HCT116 (cell line): Measurements from ENCODE around the gene TIMM10. TPM values are rescaled to one million over a fixed set of nuclear protein-coding genes. Genes with fewer than 3 reads are reported as not detected.

Experiments used
- ATAC-seq: fragments of 200-7000 bp; cut with Tn5 transposase; 2 replicates; pipeline ENCODE4 v1.9.1; 2020; ENCODE audit warnings: mild to moderate bottlenecking, moderate library complexity
- BruUV-seq: library from RNA; stranded (reverse); fragments of 400-500 nt; replicated peaks from 2 replicates; lab custom pipeline; 2021; lab: Mats Ljungman, UMichigan
- CTCF ChIA-PET: fragments of 300-600 bp; sonication (Branson Sonifier 250); formaldehyde crosslinking; loops from one replicate; lab custom pipeline; 2021; ENCODE audit warnings: antibody characterized with exemption; lab: Charles Lee
- POLR2A ChIA-PET: fragments of 300-600, 350-600 bp; sonication (Branson Sonifier 250); formaldehyde crosslinking; loops from one replicate; lab custom pipeline; 2021; ENCODE audit warnings: antibody characterized with exemption; lab: Charles Lee
- RAD21 ChIA-PET, 2 experiments: fragments of 300-600 bp; sonication (Branson Sonifier 250); formaldehyde crosslinking; loops; one replicate each; lab custom pipeline; 2023; ENCODE audit warnings: low total read pairs in 2 of 2; ENCODE audit not compliant: uncharacterized antibody in 2 of 2, unreplicated experiment in 2 of 2, low non-redundant PET in 1 of 2; lab: Charles Lee
- DNase-seq: peaks from one replicate; pipeline ENCODE4 v3.0.0-alpha.2; 2010; ENCODE audit warnings: low read depth, low spot score
- H2AFZ ChIP-seq: fragments of 200-600 bp; shearing (Covaris generic), sonication (generic); 2 replicates; pipeline ENCODE4 v1.6.1; 2017; ENCODE audit warnings: low read depth, mixed run types, mixed read lengths, antibody characterized with exemption, low read length; ENCODE audit not compliant: poor library complexity, severe bottlenecking
- H3K27ac ChIP-seq: 2 replicates; pipeline ENCODE4 v1.5.1; 2012; ENCODE audit warnings: low read depth, low read length
- H3K27me3 ChIP-seq: fragments of 200-600 bp; sonication (generic); 2 replicates; pipeline ENCODE4 v1.6.1; 2016; ENCODE audit warnings: mixed run types, low read length, mixed read lengths; ENCODE audit not compliant: insufficient read depth
- H3K36me3 ChIP-seq, 2 experiments: fragments of 200-500 bp in 1 of 2; fragments of 200-600 bp in 1 of 2; sonication (Bioruptor generic) in 1 of 2; sonication (generic) in 1 of 2; 2 replicates each; pipeline versions ENCODE4 v1.5.1 to v1.6.1; 2014 to 2016; ENCODE audit warnings: low read length in 2 of 2, inconsistent platforms in 1 of 2, mixed read lengths in 1 of 2, mixed run types in 1 of 2; ENCODE audit not compliant: insufficient read depth in 2 of 2, control insufficient read depth in 1 of 2
- H3K4me1 ChIP-seq, 2 experiments: fragments of 200-600 bp in 1 of 2; sonication (generic) in 1 of 2; 2 replicates each; pipeline versions ENCODE4 v1.5.1 to v1.6.1; 2012 to 2017; ENCODE audit warnings: low read length in 2 of 2, inconsistent platforms in 1 of 2, mild to moderate bottlenecking in 1 of 2, mixed read lengths in 1 of 2, mixed run types in 1 of 2, moderate library complexity in 1 of 2; ENCODE audit not compliant: insufficient read depth in 2 of 2, control insufficient read depth in 1 of 2
- H3K4me2 ChIP-seq: fragments of 200-600 bp; sonication (generic); 2 replicates; pipeline ENCODE4 v1.6.1; 2017; ENCODE audit warnings: mixed run types, low read length, mixed read lengths
- H3K4me3 ChIP-seq, 2 experiments: fragments of 200-600 bp in 1 of 2; sonication (generic) in 1 of 2; replicated peaks in 1 of 2; 2 replicates each; pipeline ENCODE4 v1.5.1; 2011 to 2016; ENCODE audit warnings: low read length in 2 of 2, control low read depth in 1 of 2, low read depth in 1 of 2, mild to moderate bottlenecking in 1 of 2, mixed read lengths in 1 of 2, mixed run types in 1 of 2
- H3K79me2 ChIP-seq: fragments of 200-600 bp; sonication (generic); 2 replicates; pipeline ENCODE4 v1.6.1; 2017; ENCODE audit warnings: mild to moderate bottlenecking, mixed run types, low read length, moderate library complexity, mixed read lengths; ENCODE audit not compliant: insufficient read depth
- H3K9ac ChIP-seq: fragments of 200-600 bp; sonication (generic); 2 replicates; pipeline ENCODE4 v1.6.1; 2016; ENCODE audit warnings: low read length, mixed read lengths
- H3K9me2 ChIP-seq: fragments of 200-600 bp; sonication (generic), shearing (Covaris generic); 2 replicates; pipeline ENCODE4 v1.6.1; 2017; ENCODE audit warnings: mixed run types, mild to moderate bottlenecking, moderate library complexity; ENCODE audit not compliant: insufficient read depth
- H3K9me3 ChIP-seq, 2 experiments: fragments of 200-500 bp in 1 of 2; fragments of 200-600 bp in 1 of 2; sonication (Bioruptor generic) in 1 of 2; sonication (generic) in 1 of 2; 2 replicates each; pipeline ENCODE4 v1.6.1; 2014 to 2017; ENCODE audit warnings: low read length in 2 of 2, mixed read lengths in 2 of 2, inconsistent platforms in 1 of 2, low read depth in 1 of 2, mild to moderate bottlenecking in 1 of 2, mixed run types in 1 of 2, moderate library complexity in 1 of 2; ENCODE audit not compliant: control insufficient read depth in 1 of 2, insufficient read depth in 1 of 2
- H4K20me1 ChIP-seq: fragments of 200-600 bp; sonication (generic), shearing (Covaris generic); 2 replicates; pipeline ENCODE4 v1.6.1; 2017; ENCODE audit warnings: mixed run types, mild to moderate bottlenecking, moderate library complexity; ENCODE audit not compliant: insufficient read depth
- CEBPB ChIP-seq: IDR thresholded peaks from 2 replicates; pipeline ENCODE4 v1.6.1; 2012; ENCODE audit warnings: low read depth
- ELF1 ChIP-seq: IDR thresholded peaks from 2 replicates; pipeline ENCODE4 v1.6.1; 2012; ENCODE audit warnings: low read depth, borderline replicate concordance
- POLR2A ChIP-seq: IDR thresholded peaks from 2 replicates; pipeline ENCODE4 v1.7.0; 2011; ENCODE audit warnings: borderline replicate concordance; ENCODE audit not compliant: insufficient read depth, insufficient read length; ENCODE audit errors: extremely low read depth
- SIN3A ChIP-seq: IDR thresholded peaks from 2 replicates; pipeline ENCODE4 v1.6.1; 2012; ENCODE audit warnings: low read depth
- YY1 ChIP-seq: IDR thresholded peaks from 2 replicates; pipeline ENCODE4 v1.6.1; 2011; ENCODE audit warnings: low read length, low read depth, moderate library complexity, mild to moderate bottlenecking; ENCODE audit not compliant: insufficient replicate concordance; ENCODE audit errors: extremely low read depth
- ZFX ChIP-seq: fragments of 450-650 bp; IDR thresholded peaks from 2 replicates; pipeline ENCODE4 v1.6.1; 2017
- intact Hi-C: fragments of 100-400 bp; cut with micrococcal nuclease; formaldehyde crosslinking; loops from 2 replicates; pipeline ENCODE4 v1.10.0; 2022
- total RNA-seq: library from RNA; stranded (reverse); gene quantifications from one replicate; pipeline ENCODE4 v1.2.1, GENCODE V29; 2021; ENCODE audit not compliant: unreplicated experiment
- TF ChIP-seq, protein P1 (sequence below): IDR thresholded peaks from 2 replicates; pipeline ENCODE4 v1.6.1; 2011; ENCODE audit warnings: mild to moderate bottlenecking, low read length, moderate library complexity; ENCODE audit not compliant: insufficient replicate concordance; ENCODE audit errors: extremely low read depth
- TF ChIP-seq, protein P2 (sequence below): IDR thresholded peaks from 2 replicates; pipeline ENCODE4 v1.6.1; 2012
- TF ChIP-seq, protein P3 (sequence below), 3 experiments: fragments of 200-600 bp in 1 of 3; sonication (generic) in 1 of 3; IDR thresholded peaks in 2 of 3; conservative IDR thresholded peaks in 1 of 3; 2 replicates each; pipeline ENCODE4 v1.5.1; 2012 to 2017; ENCODE audit warnings: low read depth in 2 of 3, low read length in 2 of 3, antibody characterized with exemption in 1 of 3, borderline replicate concordance in 1 of 3, control low read depth in 1 of 3, mild to moderate bottlenecking in 1 of 3, mixed read lengths in 1 of 3, mixed run types in 1 of 3, moderate library complexity in 1 of 3; ENCODE audit not compliant: insufficient read depth in 1 of 3
- TF ChIP-seq, protein P4 (sequence below): IDR thresholded peaks from 2 replicates; pipeline ENCODE4 v1.6.1; 2012; ENCODE audit warnings: low read depth

Gene TIMM10
- total RNA-seq, 1 experiment from 2014 or later = 65.6 TPM

DNA sequence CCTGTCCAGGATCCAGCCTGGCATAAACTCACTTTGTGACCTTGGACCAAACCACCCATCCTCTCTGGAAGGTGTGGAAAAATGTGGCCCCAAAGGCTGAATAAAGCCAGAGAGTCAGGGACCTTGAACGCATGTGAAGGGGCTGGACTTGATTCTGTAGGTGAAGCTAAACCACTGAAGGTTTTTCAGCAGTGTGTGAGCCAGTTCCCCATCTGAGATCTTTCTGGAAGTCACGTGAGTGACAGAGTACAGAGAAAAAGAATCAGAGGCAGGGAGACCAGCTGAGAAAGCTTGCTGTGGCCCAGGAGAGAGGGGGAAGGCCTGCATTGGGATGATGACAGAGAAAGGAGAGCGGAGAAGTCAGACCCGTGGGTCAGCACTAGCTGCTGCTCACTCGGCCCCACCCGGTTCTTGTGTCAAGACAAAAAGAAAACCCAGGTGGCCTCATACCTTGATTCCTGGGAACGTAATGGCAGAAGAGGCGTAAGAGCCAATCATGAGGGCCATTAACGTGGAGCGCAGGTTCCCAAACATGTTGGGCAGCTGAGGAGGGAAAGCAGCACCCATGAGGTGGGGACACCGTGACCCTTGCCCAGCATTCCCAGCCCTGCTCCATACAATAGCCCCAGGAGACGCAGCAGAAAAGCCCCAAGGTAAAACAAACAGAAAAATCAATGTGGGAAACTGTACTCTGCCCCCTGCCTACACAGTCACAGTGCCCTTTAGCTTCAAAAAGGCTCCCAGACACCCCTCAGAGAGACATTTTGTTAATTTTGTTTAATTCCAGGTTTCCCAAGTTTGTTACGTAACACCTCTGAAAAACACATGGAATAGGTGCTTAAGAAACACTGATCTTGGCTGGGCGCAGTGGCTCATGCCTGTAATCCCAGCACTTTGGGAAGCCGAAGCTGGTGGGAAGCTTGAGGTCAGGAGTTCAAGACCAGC, 33.0 kb downstream of the TIMM10 start (continued):
- TF ChIP-seq, protein P1, sequence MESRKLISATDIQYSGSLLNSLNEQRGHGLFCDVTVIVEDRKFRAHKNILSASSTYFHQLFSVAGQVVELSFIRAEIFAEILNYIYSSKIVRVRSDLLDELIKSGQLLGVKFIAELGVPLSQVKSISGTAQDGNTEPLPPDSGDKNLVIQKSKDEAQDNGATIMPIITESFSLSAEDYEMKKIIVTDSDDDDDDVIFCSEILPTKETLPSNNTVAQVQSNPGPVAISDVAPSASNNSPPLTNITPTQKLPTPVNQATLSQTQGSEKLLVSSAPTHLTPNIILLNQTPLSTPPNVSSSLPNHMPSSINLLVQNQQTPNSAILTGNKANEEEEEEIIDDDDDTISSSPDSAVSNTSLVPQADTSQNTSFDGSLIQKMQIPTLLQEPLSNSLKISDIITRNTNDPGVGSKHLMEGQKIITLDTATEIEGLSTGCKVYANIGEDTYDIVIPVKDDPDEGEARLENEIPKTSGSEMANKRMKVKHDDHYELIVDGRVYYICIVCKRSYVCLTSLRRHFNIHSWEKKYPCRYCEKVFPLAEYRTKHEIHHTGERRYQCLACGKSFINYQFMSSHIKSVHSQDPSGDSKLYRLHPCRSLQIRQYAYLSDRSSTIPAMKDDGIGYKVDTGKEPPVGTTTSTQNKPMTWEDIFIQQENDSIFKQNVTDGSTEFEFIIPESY = no peak

DNA sequence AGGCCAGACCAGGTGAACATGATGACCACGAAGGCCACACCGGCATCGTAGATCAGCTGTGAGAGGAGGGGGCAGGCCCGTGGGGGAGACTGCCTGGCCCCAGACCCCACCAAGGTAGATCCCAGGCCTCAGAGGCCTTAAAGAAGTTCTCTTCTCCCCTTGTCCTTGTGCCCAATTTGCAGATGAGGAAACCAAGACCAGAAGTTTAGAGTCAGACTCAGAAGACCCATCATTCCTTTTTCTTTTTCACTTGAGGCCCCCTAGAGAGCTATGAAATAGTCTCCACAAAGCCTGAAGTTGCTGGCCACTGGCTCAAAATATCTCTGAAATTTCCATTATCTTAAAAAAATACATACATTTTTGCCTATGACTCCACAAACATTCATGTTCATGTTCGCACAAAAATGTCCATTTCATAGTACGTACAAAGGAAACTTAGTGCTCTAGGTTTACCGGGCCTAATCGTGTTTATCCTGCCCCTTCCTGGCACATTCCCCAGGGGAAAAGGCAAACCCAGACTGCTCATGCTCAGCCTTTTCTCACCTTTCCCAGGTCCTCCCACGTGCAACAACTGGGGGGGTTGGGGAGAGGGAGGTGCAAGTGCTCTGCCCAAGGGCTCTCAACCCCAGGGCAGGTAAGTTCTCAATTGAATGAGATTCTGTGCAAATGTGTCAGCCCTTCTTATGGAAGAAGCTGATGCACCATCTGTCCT, 34.3 kb downstream of the TIMM10 start:
- no TSS peak for BruUV-seq
- no peak overlapping the region for H3K9ac ChIP-seq
- CTCF ChIA-PET = no interaction called here
- H3K79me2 ChIP-seq = no peaks in the 10 kb centered on the region
- no peak overlapping the region for H2AFZ ChIP-seq
- H3K4me3 ChIP-seq = no peak overlapping the region
- ATAC-seq (no peak), DNase-seq (no peak)
- H4K20me1 ChIP-seq = no peaks in the 10 kb centered on the region
- no peaks in the 10 kb centered on the region for H3K9me3 ChIP-seq
- no peak overlapping the region for H3K27ac ChIP-seq
- no peaks in the 10 kb centered on the region for H3K27me3 ChIP-seq
- no peaks in the 10 kb centered on the region for H3K9me2 ChIP-seq
- no peak overlapping the region for H3K4me2 ChIP-seq
- RAD21 ChIA-PET = no interaction called here
- POLR2A ChIA-PET = no interaction called here
- intact Hi-C loops = no loop called here
- H3K4me1 ChIP-seq = peaks cover 16% of the 10 kb centered on the region in 2 experiments; a peak in 3 of 4 replicates
- no peaks in the 10 kb centered on the region for H3K36me3 ChIP-seq
- no peak for TF ChIP-seq ELF1
- no peak for TF ChIP-seq SIN3A
- TF ChIP-seq, protein P2, sequence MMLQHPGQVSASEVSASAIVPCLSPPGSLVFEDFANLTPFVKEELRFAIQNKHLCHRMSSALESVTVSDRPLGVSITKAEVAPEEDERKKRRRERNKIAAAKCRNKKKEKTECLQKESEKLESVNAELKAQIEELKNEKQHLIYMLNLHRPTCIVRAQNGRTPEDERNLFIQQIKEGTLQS = no peak
- TF ChIP-seq, protein P3, sequence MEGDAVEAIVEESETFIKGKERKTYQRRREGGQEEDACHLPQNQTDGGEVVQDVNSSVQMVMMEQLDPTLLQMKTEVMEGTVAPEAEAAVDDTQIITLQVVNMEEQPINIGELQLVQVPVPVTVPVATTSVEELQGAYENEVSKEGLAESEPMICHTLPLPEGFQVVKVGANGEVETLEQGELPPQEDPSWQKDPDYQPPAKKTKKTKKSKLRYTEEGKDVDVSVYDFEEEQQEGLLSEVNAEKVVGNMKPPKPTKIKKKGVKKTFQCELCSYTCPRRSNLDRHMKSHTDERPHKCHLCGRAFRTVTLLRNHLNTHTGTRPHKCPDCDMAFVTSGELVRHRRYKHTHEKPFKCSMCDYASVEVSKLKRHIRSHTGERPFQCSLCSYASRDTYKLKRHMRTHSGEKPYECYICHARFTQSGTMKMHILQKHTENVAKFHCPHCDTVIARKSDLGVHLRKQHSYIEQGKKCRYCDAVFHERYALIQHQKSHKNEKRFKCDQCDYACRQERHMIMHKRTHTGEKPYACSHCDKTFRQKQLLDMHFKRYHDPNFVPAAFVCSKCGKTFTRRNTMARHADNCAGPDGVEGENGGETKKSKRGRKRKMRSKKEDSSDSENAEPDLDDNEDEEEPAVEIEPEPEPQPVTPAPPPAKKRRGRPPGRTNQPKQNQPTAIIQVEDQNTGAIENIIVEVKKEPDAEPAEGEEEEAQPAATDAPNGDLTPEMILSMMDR (IDR thresholded peaks at IDR 0.05 in 2 of 3, conservative IDR thresholded peaks at IDR 0.05 in 1 of 3; ENCODE audit: borderline replicate concordance in 1 of 3, insufficient read depth in 1 of 3, low read depth in 2 of 3, low read length in 2 of 3) = no peak
- no peak for TF ChIP-seq CEBPB
- TF ChIP-seq ZFX = no peak
- TF ChIP-seq, protein P1 = no peak
- TF ChIP-seq YY1 = no peak
- TF ChIP-seq, protein P4, sequence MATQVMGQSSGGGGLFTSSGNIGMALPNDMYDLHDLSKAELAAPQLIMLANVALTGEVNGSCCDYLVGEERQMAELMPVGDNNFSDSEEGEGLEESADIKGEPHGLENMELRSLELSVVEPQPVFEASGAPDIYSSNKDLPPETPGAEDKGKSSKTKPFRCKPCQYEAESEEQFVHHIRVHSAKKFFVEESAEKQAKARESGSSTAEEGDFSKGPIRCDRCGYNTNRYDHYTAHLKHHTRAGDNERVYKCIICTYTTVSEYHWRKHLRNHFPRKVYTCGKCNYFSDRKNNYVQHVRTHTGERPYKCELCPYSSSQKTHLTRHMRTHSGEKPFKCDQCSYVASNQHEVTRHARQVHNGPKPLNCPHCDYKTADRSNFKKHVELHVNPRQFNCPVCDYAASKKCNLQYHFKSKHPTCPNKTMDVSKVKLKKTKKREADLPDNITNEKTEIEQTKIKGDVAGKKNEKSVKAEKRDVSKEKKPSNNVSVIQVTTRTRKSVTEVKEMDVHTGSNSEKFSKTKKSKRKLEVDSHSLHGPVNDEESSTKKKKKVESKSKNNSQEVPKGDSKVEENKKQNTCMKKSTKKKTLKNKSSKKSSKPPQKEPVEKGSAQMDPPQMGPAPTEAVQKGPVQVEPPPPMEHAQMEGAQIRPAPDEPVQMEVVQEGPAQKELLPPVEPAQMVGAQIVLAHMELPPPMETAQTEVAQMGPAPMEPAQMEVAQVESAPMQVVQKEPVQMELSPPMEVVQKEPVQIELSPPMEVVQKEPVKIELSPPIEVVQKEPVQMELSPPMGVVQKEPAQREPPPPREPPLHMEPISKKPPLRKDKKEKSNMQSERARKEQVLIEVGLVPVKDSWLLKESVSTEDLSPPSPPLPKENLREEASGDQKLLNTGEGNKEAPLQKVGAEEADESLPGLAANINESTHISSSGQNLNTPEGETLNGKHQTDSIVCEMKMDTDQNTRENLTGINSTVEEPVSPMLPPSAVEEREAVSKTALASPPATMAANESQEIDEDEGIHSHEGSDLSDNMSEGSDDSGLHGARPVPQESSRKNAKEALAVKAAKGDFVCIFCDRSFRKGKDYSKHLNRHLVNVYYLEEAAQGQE = no peak
- no peak for TF ChIP-seq POLR2A
